Ovary (tissue), 9 donors: ENCODE measurements around the gene GALNT17. TPM values are rescaled to one million over a fixed set of nuclear protein-coding genes. Genes with fewer than 3 reads are reported as not detected.

Experiments
- DNase-seq, 5 donors: peaks; one replicate each; pipeline ENCODE4 v3.0.0-alpha.2; 2019 to 2020
- H3K27ac ChIP-seq, 2 donors: fragments of 200-600 bp; one replicate each; pipeline versions ENCODE4 v1.5.1 to v1.8.0; 2019 to 2022
- H3K27me3 ChIP-seq: fragments of 200-600 bp; one replicate; pipeline ENCODE4 v1.8.0; 2022
- H3K36me3 ChIP-seq: fragments of 200-600 bp; sonication (generic); one replicate; pipeline ENCODE4 v1.5.1; 2019
- H3K4me1 ChIP-seq: one replicate; pipeline ENCODE4 v1.8.1; 2013; ENCODE audit warnings: mild to moderate bottlenecking, moderate library complexity; ENCODE audit not compliant: insufficient read depth
- H3K4me3 ChIP-seq: fragments of 200-600 bp; sonication (generic); one replicate; pipeline ENCODE4 v1.5.1; 2017
- H3K9me3 ChIP-seq, 2 donors: fragments of 200-600 bp in 1 of 2; sonication (generic) in 1 of 2; one replicate each; pipeline versions ENCODE4 v1.5.1 to v1.8.1; 2013 to 2019; ENCODE audit warnings: mild to moderate bottlenecking in 1 of 2, moderate library complexity in 1 of 2
- EP300 ChIP-seq: sonication (generic); formaldehyde crosslinking; IDR thresholded peaks from one replicate; pipeline ENCODE4 v1.6.1; 2017; ENCODE audit warnings: antibody characterized with exemption
- POLR2A ChIP-seq: fragments of 450-650 bp; IDR thresholded peaks from one replicate; pipeline ENCODE4 v1.6.1; 2017; ENCODE audit warnings: antibody characterized with exemption, mild to moderate bottlenecking, moderate library complexity
- WGBS, 3 donors: extraction: QIAGEN DNeasy Blood & Tissue Kit in 1 of 3; methylation state at CpG; one replicate each; pipeline versions ENCODE4 v1.1.5 to v1.1.7; 2013 to 2017; 5-methylcytosine and 5-hydroxymethylcytosine counted together
- intact Hi-C, 4 donors: fragments of 100-400 bp; cut with DNase I; formaldehyde crosslinking; loops; one replicate each; pipeline versions ENCODE4 v1.11.0 to v1.15.1; 2022 to 2023
- polyA plus RNA-seq, 2 donors: library from polyadenylated mRNA; stranded (reverse); fragments of 200-250 nt in 1 of 2; fragments of 350-450 nt in 1 of 2; fragmentation: Illumina TruSeq in 1 of 2; extraction: RNeasy Lipid Tissue Mini Kit (QIAGEN cat#74804) in 1 of 2; gene quantifications; one replicate each; pipeline ENCODE4 v1.2.3, GENCODE V29; 2013 to 2014
- total RNA-seq, 7 donors: library from RNA; depleted of rRNA in 2 of 7; stranded (reverse); fragments of >200 nt in 2 of 7; fragmentation: NEBNext Ultra II Directional in 3 of 7; extraction: Animal tissue kit (Norgen Biotek cat#: 25700) in 3 of 7; gene quantifications; one replicate each; pipeline versions ENCODE4 v1.1.0 to v1.2.4, GENCODE V29; 2016 to 2023
- TF ChIP-seq, protein P1 (sequence below), 3 donors: fragments of 450-650 bp in 2 of 3; fragments of 200-600 bp in 1 of 3; IDR thresholded peaks; one replicate each; pipeline versions ENCODE4 v1.5.1 to v1.8.0; 2016 to 2022; ENCODE audit warnings: antibody characterized with exemption in 3 of 3, mild to moderate bottlenecking in 1 of 3
- donor health status: DM: no; HTN: no; CAD: no; lungs with moderate emphysema.
- donor health status: DM: no; HTN: no; CAD: no.
- donor health status: Bipolar disorder and iron deficiency.
- donor health status: DM: yes; HTN: yes; CAD: no.
- donor health status: DM: no; HTN: no; CAD: no.
- donor health status: DM: yes; HTN: yes; CAD: no.

The GALNT17 gene
- total and polyA plus RNA-seq, 9 donors, result 13.4 to 90.1 (median 57.1) TPM

DNA sequence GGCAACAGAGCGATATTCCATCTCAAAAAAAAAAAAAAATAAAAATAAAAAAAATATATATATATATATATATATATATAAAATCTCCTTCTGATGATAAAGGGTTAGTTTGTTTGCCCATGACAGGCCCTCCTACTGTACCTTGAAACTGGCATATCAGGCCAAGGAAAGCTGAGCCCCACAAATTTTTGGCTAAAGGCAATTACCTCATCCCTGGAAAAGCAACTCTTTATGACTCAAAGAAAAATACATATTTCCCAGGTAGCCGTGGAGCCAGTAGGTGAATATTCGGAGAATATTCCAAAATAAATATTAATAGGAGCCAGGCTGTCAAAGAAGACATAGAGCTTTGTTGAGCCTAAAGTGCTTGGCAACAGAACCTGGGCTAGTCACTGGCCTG lies 245.1 kb downstream of the GALNT17 start:
- no peak overlapping the region for H3K27ac ChIP-seq
- H3K27me3 ChIP-seq, result no peaks in the 10 kb centered on the region
- 69 to 94% (median 79%) methylated on average over 3 of the region's 3 CpGs for WGBS, 3 donors
- H3K4me1 ChIP-seq, result peaks cover 3% of the 10 kb centered on the region
- no peak for TF ChIP-seq POLR2A
- H3K4me3 ChIP-seq, result no peak overlapping the region
- intact Hi-C loops, result no loop called here
- H3K36me3 ChIP-seq, result no peaks in the 10 kb centered on the region
- DNase-seq, result no peak
- no peaks in the 10 kb centered on the region for H3K9me3 ChIP-seq

DNA sequence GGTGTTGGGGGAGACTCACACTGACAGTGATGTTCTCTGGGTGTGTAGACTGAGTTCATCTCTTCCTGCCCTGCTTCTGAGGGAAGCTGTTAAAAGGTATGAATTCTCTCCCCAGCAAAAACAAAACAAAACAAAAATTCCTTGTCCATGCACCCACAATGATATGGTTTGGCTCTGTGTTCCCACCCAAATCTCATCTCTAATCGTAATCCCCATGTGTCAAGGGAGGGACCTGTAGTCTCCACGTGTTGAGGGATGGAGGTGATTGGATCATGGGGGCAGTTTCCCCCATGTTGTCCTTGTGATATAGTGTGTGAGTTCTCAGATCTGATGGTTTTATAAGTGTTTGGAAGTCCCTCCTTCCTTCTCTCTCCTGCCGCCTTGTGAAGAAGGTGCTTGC lies 245.5 kb downstream of the GALNT17 start:
- no peaks in the 10 kb centered on the region for H3K27me3 ChIP-seq
- no peaks in the 10 kb centered on the region for H3K36me3 ChIP-seq
- TF ChIP-seq, protein P1, sequence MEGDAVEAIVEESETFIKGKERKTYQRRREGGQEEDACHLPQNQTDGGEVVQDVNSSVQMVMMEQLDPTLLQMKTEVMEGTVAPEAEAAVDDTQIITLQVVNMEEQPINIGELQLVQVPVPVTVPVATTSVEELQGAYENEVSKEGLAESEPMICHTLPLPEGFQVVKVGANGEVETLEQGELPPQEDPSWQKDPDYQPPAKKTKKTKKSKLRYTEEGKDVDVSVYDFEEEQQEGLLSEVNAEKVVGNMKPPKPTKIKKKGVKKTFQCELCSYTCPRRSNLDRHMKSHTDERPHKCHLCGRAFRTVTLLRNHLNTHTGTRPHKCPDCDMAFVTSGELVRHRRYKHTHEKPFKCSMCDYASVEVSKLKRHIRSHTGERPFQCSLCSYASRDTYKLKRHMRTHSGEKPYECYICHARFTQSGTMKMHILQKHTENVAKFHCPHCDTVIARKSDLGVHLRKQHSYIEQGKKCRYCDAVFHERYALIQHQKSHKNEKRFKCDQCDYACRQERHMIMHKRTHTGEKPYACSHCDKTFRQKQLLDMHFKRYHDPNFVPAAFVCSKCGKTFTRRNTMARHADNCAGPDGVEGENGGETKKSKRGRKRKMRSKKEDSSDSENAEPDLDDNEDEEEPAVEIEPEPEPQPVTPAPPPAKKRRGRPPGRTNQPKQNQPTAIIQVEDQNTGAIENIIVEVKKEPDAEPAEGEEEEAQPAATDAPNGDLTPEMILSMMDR (IDR thresholded peaks at IDR 0.05), result no peak
- TF ChIP-seq POLR2A, result no peak
- TF ChIP-seq EP300, result no peak
- no peak overlapping the region for H3K27ac ChIP-seq
- 81 to 90% (median 89%) methylated on average over 3 of the region's 3 CpGs for WGBS, 3 donors
- no peak overlapping the region for H3K4me3 ChIP-seq
- no peak for DNase-seq
- H3K4me1 ChIP-seq, result peaks cover 3% of the 10 kb centered on the region
- intact Hi-C loops, result no loop called here
- H3K9me3 ChIP-seq, result no peaks in the 10 kb centered on the region

DNA sequence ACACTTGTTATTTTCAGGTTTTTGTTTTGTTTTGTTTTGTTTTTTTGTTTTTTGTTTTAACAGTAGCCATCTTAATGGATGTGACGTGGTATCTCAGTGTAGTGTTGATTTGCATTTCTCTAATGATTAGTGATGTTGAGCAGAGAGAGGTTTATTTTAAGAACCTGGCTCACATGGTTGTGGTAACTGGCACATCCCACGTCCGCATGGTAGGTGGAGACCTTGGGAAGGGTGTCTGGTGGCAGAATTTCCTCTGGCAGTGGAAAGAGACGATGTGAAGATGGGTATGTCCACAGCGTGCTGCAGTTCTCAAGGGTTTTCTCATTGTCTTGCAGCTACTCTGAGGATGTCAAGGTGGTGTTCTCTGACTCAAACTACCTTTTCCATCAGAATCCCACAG lies 252.2 kb downstream of the GALNT17 start:
- 95 to 96% (median 95%) methylated on average over 5 of the region's 5 CpGs for WGBS, 3 donors
- TF ChIP-seq POLR2A (no peak), EP300 (no peak)
- TF ChIP-seq, protein P1 (IDR thresholded peaks at IDR 0.05), result no peak
- no peaks in the 10 kb centered on the region for H3K36me3 ChIP-seq
- H3K27ac ChIP-seq, result no peak overlapping the region
- H3K27me3 ChIP-seq, result no peaks in the 10 kb centered on the region
- no peak for DNase-seq
- H3K9me3 ChIP-seq, result no peaks in the 10 kb centered on the region
- H3K4me1 ChIP-seq, result no peaks in the 10 kb centered on the region
- H3K4me3 ChIP-seq, result no peak overlapping the region
- intact Hi-C loops, result no loop called here

DNA sequence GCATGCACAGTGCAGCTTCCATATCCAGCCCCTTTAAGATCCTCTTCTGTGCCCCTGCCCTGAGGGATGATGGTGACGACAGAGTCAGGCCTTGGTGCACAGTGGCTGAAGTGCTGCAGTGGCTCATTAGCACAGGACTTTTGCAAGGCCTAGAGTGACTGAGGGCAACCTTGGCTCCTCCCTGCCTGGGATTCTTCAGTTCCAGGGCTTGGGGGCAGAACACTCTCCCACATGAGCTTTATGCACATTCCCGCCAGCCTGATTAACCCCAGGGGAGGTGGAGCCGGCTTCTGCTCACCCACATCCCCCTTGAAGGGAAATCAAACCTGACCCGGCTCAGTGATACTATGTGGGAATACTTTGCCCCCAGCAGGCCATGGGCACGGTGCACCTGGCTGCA lies 253.4 kb downstream of the GALNT17 start:
- H3K27ac ChIP-seq, result no peak overlapping the region
- H3K36me3 ChIP-seq, result no peaks in the 10 kb centered on the region
- 86 to 97% (median 87%) methylated on average over 5 of the region's 5 CpGs for WGBS, 3 donors
- no peak overlapping the region for H3K4me3 ChIP-seq
- intact Hi-C loops, result no loop called here
- no peak for DNase-seq
- H3K27me3 ChIP-seq, result no peaks in the 10 kb centered on the region
- TF ChIP-seq, protein P1 (IDR thresholded peaks at IDR 0.05), result no peak
- TF ChIP-seq EP300 (no peak), POLR2A (no peak)
- no peaks in the 10 kb centered on the region for H3K9me3 ChIP-seq
- H3K4me1 ChIP-seq, result peaks cover 3% of the 10 kb centered on the region

DNA sequence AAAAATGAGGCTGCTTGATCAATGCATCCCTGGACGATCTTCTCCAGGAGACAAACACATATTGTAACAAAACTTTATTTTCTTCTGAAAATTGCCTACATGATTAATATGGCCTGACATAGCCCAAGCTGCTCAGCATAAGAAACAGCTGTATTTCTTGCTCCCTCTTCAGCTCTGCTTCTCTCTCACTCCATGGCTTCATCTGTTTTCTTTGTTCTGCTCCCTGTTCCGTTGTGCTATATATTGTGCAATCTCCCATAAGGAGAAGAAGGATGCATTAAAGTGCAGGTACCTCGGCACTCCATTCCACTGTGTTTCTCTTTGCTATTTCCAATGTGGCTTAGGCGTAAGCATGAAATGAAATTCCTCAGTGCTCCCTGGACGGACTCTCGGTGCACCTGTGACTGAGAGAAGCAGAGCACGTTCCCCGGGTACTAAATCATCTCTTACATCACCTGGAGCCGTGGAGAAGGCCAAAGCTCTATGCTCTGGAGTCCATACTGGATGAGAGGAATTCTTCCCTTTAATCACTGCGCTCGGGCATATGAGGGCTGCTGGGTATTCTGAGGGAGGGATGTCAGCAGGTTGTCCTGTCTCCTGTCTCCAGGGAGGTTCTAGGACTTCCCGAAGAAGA lies 254.3 kb downstream of the GALNT17 start:
- H3K9me3 ChIP-seq, result no peaks in the 10 kb centered on the region
- H3K4me1 ChIP-seq, result peaks cover 3% of the 10 kb centered on the region
- H3K27ac ChIP-seq, result no peak overlapping the region
- 84 to 88% (median 87%) methylated on average over 12 of the region's 12 CpGs for WGBS, 3 donors
- DNase-seq, result no peak
- no peak overlapping the region for H3K4me3 ChIP-seq
- TF ChIP-seq POLR2A, result no peak
- TF ChIP-seq, protein P1 (IDR thresholded peaks at IDR 0.05), result no peak
- TF ChIP-seq EP300, result no peak
- intact Hi-C loops, result no loop called here
- no peaks in the 10 kb centered on the region for H3K36me3 ChIP-seq
- H3K27me3 ChIP-seq, result no peaks in the 10 kb centered on the region
